Hepatocyte (in vitro differentiated cells): ENCODE measurements around the gene IKBKE. TPM values are rescaled to one million over a fixed set of nuclear protein-coding genes. Genes with fewer than 3 reads are reported as not detected.

Experiments used
- DNase-seq: peaks from one replicate; pipeline ENCODE4 v3.0.0-alpha.2; 2016; ENCODE audit warnings: low spot score
- H2AFZ ChIP-seq: fragments of 200-600 bp; sonication (generic); 2 replicates; pipeline ENCODE4 v1.6.0; 2016; ENCODE audit warnings: antibody characterized with exemption, mild to moderate bottlenecking
- H3K27ac ChIP-seq: fragments of 200-600 bp; sonication (generic); 2 replicates; pipeline ENCODE4 v1.5.1; 2016; ENCODE audit warnings: mild to moderate bottlenecking
- H3K27me3 ChIP-seq: fragments of 200-600 bp; sonication (generic); 2 replicates; pipeline ENCODE4 v1.6.1; 2016
- H3K36me3 ChIP-seq: fragments of 200-600 bp; sonication (generic); replicated peaks from 2 replicates; pipeline ENCODE4 v1.5.1; 2016; ENCODE audit warnings: low read depth; ENCODE audit not compliant: insufficient read depth
- H3K4me1 ChIP-seq: fragments of 200-600 bp; sonication (generic); 2 replicates; pipeline ENCODE4 v1.5.1; 2016; ENCODE audit warnings: mild to moderate bottlenecking, moderate library complexity; ENCODE audit not compliant: insufficient read depth
- H3K4me2 ChIP-seq: fragments of 200-600 bp; sonication (generic); 2 replicates; pipeline ENCODE4 v1.6.0; 2016
- H3K4me3 ChIP-seq: fragments of 200-600 bp; sonication (generic); 2 replicates; pipeline ENCODE4 v1.5.1; 2016; ENCODE audit warnings: mild to moderate bottlenecking
- H3K79me2 ChIP-seq: fragments of 200-600 bp; sonication (generic); 2 replicates; pipeline ENCODE4 v1.6.0; 2017; ENCODE audit warnings: mild to moderate bottlenecking
- H3K9me2 ChIP-seq: fragments of 200-600 bp; sonication (generic); replicated peaks from 2 replicates; pipeline ENCODE4 v1.6.0; 2017; ENCODE audit warnings: mild to moderate bottlenecking; ENCODE audit not compliant: insufficient read depth
- H3K9me3 ChIP-seq: fragments of 200-600 bp; sonication (generic); 2 replicates; pipeline ENCODE4 v1.5.1; 2016; ENCODE audit warnings: low read depth, mild to moderate bottlenecking
- H4K20me1 ChIP-seq: fragments of 200-600 bp; sonication (generic); 2 replicates; pipeline ENCODE4 v1.6.0; 2016; ENCODE audit warnings: mild to moderate bottlenecking; ENCODE audit not compliant: insufficient read depth, poor library complexity, severe bottlenecking
- CTCF ChIP-seq: fragments of 200-600 bp; sonication (generic); IDR thresholded peaks from 2 replicates; pipeline ENCODE4 v1.5.1; 2016; ENCODE audit warnings: antibody characterized with exemption, mild to moderate bottlenecking; ENCODE audit not compliant: poor library complexity
- EZH2 ChIP-seq: fragments of 200-600 bp; sonication (generic); IDR thresholded peaks from 2 replicates; pipeline ENCODE4 v1.6.1; 2016; ENCODE audit warnings: antibody characterized with exemption, mild to moderate bottlenecking, borderline replicate concordance
- EZH2phosphoT487 ChIP-seq: fragments of 200-600 bp; sonication (generic); IDR thresholded peaks from one replicate; pipeline ENCODE4 v1.6.1; 2018; ENCODE audit warnings: antibody characterized with exemption, mild to moderate bottlenecking, low read depth, moderate library complexity; ENCODE audit not compliant: unreplicated experiment, severe bottlenecking
- WGBS: methylation state at CpG from one replicate; pipeline ENCODE4 v1.1.6; 2016; ENCODE audit warnings: low lambda C conversion rate; ENCODE audit errors: missing lambda C conversion rate; 5-methylcytosine and 5-hydroxymethylcytosine counted together
- polyA plus RNA-seq: library from polyadenylated mRNA; unstranded; fragments of >200 nt; fragmentation: Nextera tagmentation; extraction: Ambion mirVana; gene quantifications from 2 replicates; pipeline ENCODE4 v1.2.1, GENCODE V29; 2016
- total RNA-seq: library from RNA; depleted of rRNA; stranded (reverse); fragments of >200 nt; gene quantifications from 2 replicates; pipeline ENCODE4 v1.2.3, GENCODE V29; 2014

IKBKE gene
- total and polyA plus RNA-seq, 2 experiments from 2014 or later = 5.9 to 6.4 TPM

- no peak overlapping the region for H3K4me3 ChIP-seq
- H2AFZ ChIP-seq = no peak overlapping the region
- WGBS = 98% methylated on average over 9 of the region's 10 CpGs
- H3K9me2 ChIP-seq = no peaks in the 10 kb centered on the region
- no peaks in the 10 kb centered on the region for H3K79me2 ChIP-seq
- no peaks in the 10 kb centered on the region for H3K27me3 ChIP-seq
- H4K20me1 ChIP-seq = no peaks in the 10 kb centered on the region
- H3K9me3 ChIP-seq = no peaks in the 10 kb centered on the region
- no peaks in the 10 kb centered on the region for H3K36me3 ChIP-seq
- DNase-seq = no peak
- no peak overlapping the region for H3K4me2 ChIP-seq
- no peak overlapping the region for H3K27ac ChIP-seq
- no peak for TF ChIP-seq CTCF
- no peak for TF ChIP-seq EZH2
- no peak for TF ChIP-seq EZH2phosphoT487
- no peaks in the 10 kb centered on the region for H3K4me1 ChIP-seq
Observed at GRCh38 chr1:206484901-206485300, 14.6 kb downstream of the IKBKE start.

GRCh38 chr1:206486995-206487788 is 16.9 kb downstream of the IKBKE start:
- no peak for DNase-seq

GRCh38 chr1:206487970-206488369 is 17.7 kb downstream of the IKBKE start:
- Histone ChIP-seq H3K27ac (no peak overlapping the region), H3K4me2 (no peak overlapping the region), H2AFZ (no peak overlapping the region), H3K79me2 (no peaks in the 10 kb centered on the region), H4K20me1 (no peaks in the 10 kb centered on the region), H3K4me1 (no peaks in the 10 kb centered on the region), H3K9me3 (no peaks in the 10 kb centered on the region), H3K4me3 (no peak overlapping the region), H3K9me2 (no peaks in the 10 kb centered on the region), H3K36me3 (no peaks in the 10 kb centered on the region), H3K27me3 (no peaks in the 10 kb centered on the region)
- no peak for DNase-seq
- 98% methylated on average over 7 of the region's 7 CpGs for WGBS
- TF ChIP-seq EZH2 (no peak), EZH2phosphoT487 (no peak), CTCF (no peak)

More at GRCh38 chr1:206486995-206487788, 16.9 kb downstream of the IKBKE start:
- Histone ChIP-seq H3K27me3 (no peaks in the 10 kb centered on the region), H3K79me2 (no peaks in the 10 kb centered on the region), H3K4me1 (no peaks in the 10 kb centered on the region), H2AFZ (no peak overlapping the region), H3K9me3 (no peaks in the 10 kb centered on the region), H3K36me3 (no peaks in the 10 kb centered on the region), H3K4me2 (no peak overlapping the region), H3K4me3 (no peak overlapping the region), H3K27ac (no peak overlapping the region), H4K20me1 (no peaks in the 10 kb centered on the region), H3K9me2 (no peaks in the 10 kb centered on the region)
- TF ChIP-seq EZH2phosphoT487 = no peak
- TF ChIP-seq CTCF = no peak
- TF ChIP-seq EZH2 = no peak
- WGBS = 70% methylated on average over 14 of the region's 15 CpGs
